Epithelial cell of esophagus (primary cell): Measurements from ENCODE around the gene CBLN3.
A peak's percentile ranks its signal among the peaks of the same experiment; 100 is the strongest.

Source experiments
- DNase-seq: peaks from one replicate; pipeline ENCODE4 v3.0.0; 2010; ENCODE audit warnings: low read depth
- H3K4me3 ChIP-seq: 2 replicates; pipeline ENCODE4 v1.5.1; 2011; ENCODE audit warnings: mild to moderate bottlenecking, low read length, control low read depth
- CTCF ChIP-seq: IDR thresholded peaks from 2 replicates; pipeline ENCODE4 v1.5.1; 2011; ENCODE audit warnings: low read depth, mild to moderate bottlenecking, low read length, control low read depth, inconsistent platforms; ENCODE audit not compliant: insufficient read depth; ENCODE audit errors: missing control alignments

The CBLN3 gene

GRCh38 chr14:24438223-24439097 lies 9.0 kb upstream of the CBLN3 start:
- no peak overlapping the region for H3K4me3 ChIP-seq
- no peak for TF ChIP-seq CTCF

GRCh38 chr14:24437736-24438067 lies 8.2 kb upstream of the CBLN3 start:
- TF ChIP-seq CTCF: no peak
- DNase-seq: no peak
- no peak overlapping the region for H3K4me3 ChIP-seq

More at GRCh38 chr14:24438223-24439097, 9.0 kb upstream of the CBLN3 start:
- no peak for DNase-seq

- no peak for TF ChIP-seq CTCF
- no peak for DNase-seq
- no peak overlapping the region for H3K4me3 ChIP-seq
Measured at GRCh38 chr14:24437020-24437735, 7.7 kb upstream of the CBLN3 start.

- H3K4me3 ChIP-seq: no peak overlapping the region
- peak; percentile 81 for TF ChIP-seq CTCF
- peak; percentile 70 for DNase-seq
Measured at GRCh38 chr14:24436355-24437019, 7.0 kb upstream of the CBLN3 start.

GRCh38 chr14:24435998-24436354 lies 6.5 kb upstream of the CBLN3 start:
- no peak for DNase-seq
- TF ChIP-seq CTCF: no peak
- no peak overlapping the region for H3K4me3 ChIP-seq

GRCh38 chr14:24435192-24435810 lies 5.8 kb upstream of the CBLN3 start:
- DNase-seq: no peak
- no peak overlapping the region for H3K4me3 ChIP-seq
- no peak for TF ChIP-seq CTCF
